ENCODE measurements around the gene DUSP14. TPM values are rescaled to one million over a fixed set of nuclear protein-coding genes. Genes with fewer than 3 reads are reported as not detected.

DUSP14 gene
- total RNA-seq, 2 donors from 2014 or later: 11.2 to 13.8 TPM

- Mint-ChIP-seq H3K27ac (peak overlapping the region; percentile 29), H3K4me1 (ENCODE audit: low read depth) (no peaks in the 10 kb centered on the region), H3K27me3 (ENCODE audit: low read depth) (no peaks in the 10 kb centered on the region), H3K9me3 (no peaks in the 10 kb centered on the region), H3K36me3 (ENCODE audit: insufficient read depth in 2 of 2) (peaks cover 8 to 25% of the 10 kb centered on the region in 2 donors), H3K4me3 (no peak overlapping the region)
- ATAC-seq (replicated peaks in 1 of 2): no peak
- no peak for DNase-seq
Observed at GRCh38 chr17:37562016-37562745, 72.5 kb downstream of the DUSP14 start.

Other genes starting within 250 kb of the DUSP14 start
- not detected for gene C17orf78, start 113.9 kb upstream of the DUSP14 start, total RNA-seq
- 10 to 100 TPM; 53.2 to 53.3 TPM for gene ACACA, start 83.1 kb upstream of the DUSP14 start, total RNA-seq
- gene TADA2A, start 83.0 kb upstream of the DUSP14 start, total RNA-seq: 10 to 100 TPM; 39.4 to 42.3 TPM
- gene SYNRG, start 119.5 kb downstream of the DUSP14 start, total RNA-seq: 10 to 100 TPM; 63.2 to 69.5 TPM
- gene DDX52, start 153.6 kb downstream of the DUSP14 start, total RNA-seq: 10 to 100 TPM; 29.1 to 33.5 TPM

Measured in activated T-cell treated with anti-CD3 and anti-CD28 coated beads, Interleukin-2, amount 50 U/mL, for 72 hours (primary cell).